ENCODE results near the gene POLR2B.

Gene POLR2B

DNA sequence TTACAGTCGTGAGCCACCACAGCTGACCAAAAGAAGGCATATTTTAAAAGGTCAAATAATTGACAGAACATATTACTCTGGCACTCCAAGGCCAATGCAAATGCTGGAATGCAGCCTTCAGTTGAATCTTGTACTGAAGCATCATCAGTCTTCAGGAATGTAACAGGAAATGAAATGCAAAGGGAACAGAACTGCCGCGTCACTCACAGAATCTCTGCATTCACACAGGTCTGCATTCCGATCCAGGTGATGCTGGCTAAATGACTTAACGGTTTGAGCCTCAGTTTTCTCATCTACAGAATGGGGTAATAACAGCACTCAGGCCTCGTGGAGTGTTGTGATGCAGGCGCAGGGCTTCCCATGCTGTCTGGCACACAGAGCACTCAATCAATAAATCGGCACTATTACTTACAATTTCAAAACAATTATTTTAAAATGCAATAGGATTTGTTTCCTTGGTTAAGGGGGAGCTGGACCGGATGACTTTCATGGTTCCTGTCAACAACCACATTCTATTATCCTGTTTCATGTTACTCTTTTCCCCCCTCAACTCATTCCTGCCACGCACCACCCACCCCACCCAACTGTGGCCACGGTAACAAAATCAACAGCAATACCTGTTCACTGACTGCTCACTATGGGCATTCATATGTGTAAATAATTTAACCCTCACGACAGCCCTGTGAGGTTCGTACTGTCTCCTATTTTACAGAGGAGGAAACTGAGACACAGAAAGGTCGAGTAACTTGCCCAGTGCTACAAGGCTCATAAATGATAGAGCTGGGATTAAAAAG is 99.1 kb downstream of the POLR2B start:
- 89 to 92% methylated on average over 14 of the region's 14 CpGs for WGBS, 2 experiments
- Histone ChIP-seq H3K4me1 (ENCODE audit: control insufficient read depth, insufficient read depth, low read length) (peaks cover 12% of the 10 kb centered on the region), H3K27ac (ENCODE audit: insufficient read depth, low read depth, low read length, poor library complexity, severe bottlenecking) (no peak overlapping the region), H3K36me3 (ENCODE audit: control insufficient read depth, insufficient read depth, low read length) (no peaks in the 10 kb centered on the region), H3K9me3 (ENCODE audit: control insufficient read depth, low read length) (no peaks in the 10 kb centered on the region), H3K4me3 (ENCODE audit: insufficient read depth, low read depth, low read length) (no peak overlapping the region), H3K27me3 (ENCODE audit: control insufficient read depth, insufficient read depth, low read length, poor library complexity, severe bottlenecking) (no peaks in the 10 kb centered on the region)

GRCh38 chr4:57078685-57079521 is 100.2 kb downstream of the POLR2B start:
- Histone ChIP-seq H3K4me3 (ENCODE audit: insufficient read depth, low read depth, low read length) (no peak overlapping the region), H3K4me1 (ENCODE audit: control insufficient read depth, insufficient read depth, low read length) (peaks cover 12% of the 10 kb centered on the region)
- WGBS, 2 experiments = 25 to 44% methylated on average over 7 to 10 of the region's 10 CpGs

More at GRCh38 chr4:57078685-57079521, 100.2 kb downstream of the POLR2B start:
- H3K27ac ChIP-seq (ENCODE audit: insufficient read depth, low read depth, low read length, poor library complexity, severe bottlenecking) = peak overlapping the region; percentile 68
- no peaks in the 10 kb centered on the region for H3K27me3 ChIP-seq (ENCODE audit: control insufficient read depth, insufficient read depth, low read length, poor library complexity, severe bottlenecking)
- no peaks in the 10 kb centered on the region for H3K9me3 ChIP-seq (ENCODE audit: control insufficient read depth, low read length)
- no peaks in the 10 kb centered on the region for H3K36me3 ChIP-seq (ENCODE audit: control insufficient read depth, insufficient read depth, low read length)
